Neural crest cell (in vitro differentiated cells): Measurements from ENCODE around the gene SLCO4C1. TPM values are rescaled to one million over a fixed set of nuclear protein-coding genes. Genes with fewer than 3 reads are reported as not detected.

Experiments used
- DNase-seq: peaks from one replicate; pipeline ENCODE4 v3.0.0; 2021; ENCODE audit warnings: low read depth, mixed read lengths, low spot score
- H3K27ac Mint-ChIP-seq: one replicate; pipeline ENCODE4 v1.8.0; 2021; ENCODE audit warnings: mild to moderate bottlenecking, mixed read lengths; ENCODE audit not compliant: unreplicated experiment
- H3K27me3 Mint-ChIP-seq: 2 replicates; pipeline ENCODE4 v1.8.0; 2021; ENCODE audit warnings: low read depth, mild to moderate bottlenecking, mixed read lengths
- H3K36me3 Mint-ChIP-seq: 2 replicates; pipeline ENCODE4 v1.8.0; 2021; ENCODE audit warnings: low read depth, mild to moderate bottlenecking, mixed read lengths
- H3K4me1 Mint-ChIP-seq: 2 replicates; pipeline ENCODE4 v1.8.0; 2021; ENCODE audit warnings: mixed read lengths
- H3K4me3 Mint-ChIP-seq: one replicate; pipeline ENCODE4 v1.8.0; 2021; ENCODE audit warnings: mild to moderate bottlenecking, mixed read lengths
- H3K9me3 Mint-ChIP-seq: 2 replicates; pipeline ENCODE4 v1.8.0; 2021; ENCODE audit warnings: mixed read lengths
- CTCF ChIP-seq: fragments of 200-600 bp; sonication (generic); conservative IDR thresholded peaks from 2 replicates; pipeline ENCODE4 v1.5.0; 2021; ENCODE audit warnings: antibody characterized with exemption, mild to moderate bottlenecking
- total RNA-seq: library from RNA; stranded (reverse); gene quantifications from 2 replicates; pipeline ENCODE4 v1.2.1, GENCODE V29; 2021

The SLCO4C1 gene
- total RNA-seq, 1 donor from 2014 or later, result 3.9 TPM

GRCh38 chr5:102270036-102270435 is 26.0 kb downstream of the SLCO4C1 start:
- TF ChIP-seq CTCF, result no peak
- H3K4me3 Mint-ChIP-seq, result no peak overlapping the region
- H3K27ac Mint-ChIP-seq, result no peak overlapping the region
- peaks cover 12% of the 10 kb centered on the region for H3K9me3 Mint-ChIP-seq
- no peaks in the 10 kb centered on the region for H3K4me1 Mint-ChIP-seq
- DNase-seq, result no peak
- peaks cover 17% of the 10 kb centered on the region for H3K36me3 Mint-ChIP-seq
- no peaks in the 10 kb centered on the region for H3K27me3 Mint-ChIP-seq

DNA sequence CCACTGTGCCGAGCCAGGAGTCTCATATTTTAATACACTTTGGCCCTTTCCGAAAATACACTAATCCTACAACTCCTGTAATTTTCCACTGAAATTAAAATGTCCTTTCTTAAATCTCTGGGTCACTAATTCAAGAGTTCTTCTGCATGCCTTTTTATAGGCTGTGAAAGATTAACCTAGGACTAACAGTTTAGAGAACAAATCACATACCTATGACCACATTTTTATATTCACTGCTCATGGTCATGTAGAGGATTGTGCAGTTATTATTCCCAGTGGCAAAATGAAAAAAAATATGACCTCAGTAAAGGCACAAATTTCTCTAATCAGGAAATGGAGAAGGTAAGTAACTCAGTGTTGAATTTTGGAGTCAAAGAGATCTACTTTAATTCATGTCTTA is 33.4 kb downstream of the SLCO4C1 start:
- DNase-seq, result no peak
- no peaks in the 10 kb centered on the region for H3K27me3 Mint-ChIP-seq
- H3K4me1 Mint-ChIP-seq, result no peaks in the 10 kb centered on the region
- no peak overlapping the region for H3K4me3 Mint-ChIP-seq
- H3K9me3 Mint-ChIP-seq, result peaks cover 7% of the 10 kb centered on the region
- H3K36me3 Mint-ChIP-seq, result peaks cover 2% of the 10 kb centered on the region
- TF ChIP-seq CTCF, result no peak
- H3K27ac Mint-ChIP-seq, result no peak overlapping the region

- no peaks in the 10 kb centered on the region for H3K4me1 Mint-ChIP-seq
- TF ChIP-seq CTCF, result no peak
- H3K9me3 Mint-ChIP-seq, result no peaks in the 10 kb centered on the region
- no peaks in the 10 kb centered on the region for H3K27me3 Mint-ChIP-seq
- H3K4me3 Mint-ChIP-seq, result no peak overlapping the region
- H3K27ac Mint-ChIP-seq, result no peak overlapping the region
- no peak for DNase-seq
- peaks cover 3% of the 10 kb centered on the region for H3K36me3 Mint-ChIP-seq
These were observed 46.7 kb downstream of the SLCO4C1 start for GRCh38 chr5:102249381-102249780.

GRCh38 chr5:102243213-102243612 is 52.9 kb downstream of the SLCO4C1 start:
- no peak overlapping the region for H3K27ac Mint-ChIP-seq
- DNase-seq, result no peak
- no peaks in the 10 kb centered on the region for H3K4me1 Mint-ChIP-seq
- H3K4me3 Mint-ChIP-seq, result no peak overlapping the region
- H3K9me3 Mint-ChIP-seq, result no peaks in the 10 kb centered on the region
- peaks cover 6% of the 10 kb centered on the region for H3K36me3 Mint-ChIP-seq
- H3K27me3 Mint-ChIP-seq, result no peaks in the 10 kb centered on the region
- TF ChIP-seq CTCF, result no peak

GRCh38 chr5:102241809-102242421 is 54.2 kb downstream of the SLCO4C1 start:
- no peak for DNase-seq
- TF ChIP-seq CTCF, result no peak
- Mint-ChIP-seq H3K27ac (no peak overlapping the region), H3K27me3 (no peaks in the 10 kb centered on the region), H3K36me3 (peaks cover 6% of the 10 kb centered on the region), H3K4me3 (no peak overlapping the region), H3K4me1 (no peaks in the 10 kb centered on the region), H3K9me3 (no peaks in the 10 kb centered on the region)
